Endometrium (tissue), 2 donors: ENCODE data around the gene NQO2.
"Not testable (repeated sequence)": the region's sequence is repeated elsewhere in the genome, so short reads cannot be mapped to it uniquely, and the experiment has no call there.

Experiments
- FAIRE-seq: peaks from 2 replicates; lab custom pipeline; 2012; peaks lifted over from hg19 to GRCh38; lab: Jason Lieb, UNC
- donor health status: control.
- donor health status: control.

Gene NQO2

DNA sequence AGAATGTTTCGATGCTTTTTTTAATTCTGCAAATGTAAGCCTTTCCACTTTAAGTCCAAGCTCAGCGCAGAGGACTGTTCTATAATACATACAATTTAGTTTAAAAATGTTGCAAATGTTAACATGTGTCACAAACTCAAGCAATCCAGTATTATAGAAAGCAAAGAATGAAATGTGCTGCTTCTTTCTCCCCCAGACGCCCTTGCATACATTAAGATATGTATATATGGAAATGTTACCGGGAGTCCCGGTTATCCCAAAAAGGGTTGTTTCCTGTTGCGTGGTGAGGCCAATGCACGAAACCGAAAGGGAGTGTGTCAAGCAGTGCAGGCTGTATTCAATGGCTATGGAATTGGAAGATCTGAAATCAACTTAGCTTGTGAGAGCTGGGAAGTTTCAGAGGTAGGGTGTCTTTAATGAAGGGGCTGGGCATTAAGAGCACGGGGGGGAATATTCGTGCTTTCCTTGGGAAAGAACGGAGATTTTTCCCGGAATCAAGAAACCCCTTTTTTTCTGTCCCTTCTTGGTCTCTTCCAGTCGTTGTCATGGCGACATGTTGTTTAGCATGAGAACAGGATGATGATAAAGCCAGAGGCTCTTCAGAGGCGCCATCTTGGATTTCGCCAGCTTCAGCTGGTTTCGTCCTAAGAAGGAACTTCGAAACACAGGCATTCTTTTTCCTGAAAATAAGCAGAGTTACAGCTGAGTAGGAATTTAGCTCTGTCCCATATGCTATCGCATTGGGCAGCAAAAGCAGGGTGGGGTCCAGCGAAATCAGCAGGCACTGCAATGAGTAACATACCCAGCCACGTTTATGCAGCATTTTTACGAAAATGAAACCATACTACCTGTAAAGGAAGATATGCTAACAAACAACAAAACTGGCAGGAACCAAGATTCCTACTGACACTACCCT, 10.1 kb upstream of the NQO2 start:
- peak; percentile 79 for FAIRE-seq

DNA sequence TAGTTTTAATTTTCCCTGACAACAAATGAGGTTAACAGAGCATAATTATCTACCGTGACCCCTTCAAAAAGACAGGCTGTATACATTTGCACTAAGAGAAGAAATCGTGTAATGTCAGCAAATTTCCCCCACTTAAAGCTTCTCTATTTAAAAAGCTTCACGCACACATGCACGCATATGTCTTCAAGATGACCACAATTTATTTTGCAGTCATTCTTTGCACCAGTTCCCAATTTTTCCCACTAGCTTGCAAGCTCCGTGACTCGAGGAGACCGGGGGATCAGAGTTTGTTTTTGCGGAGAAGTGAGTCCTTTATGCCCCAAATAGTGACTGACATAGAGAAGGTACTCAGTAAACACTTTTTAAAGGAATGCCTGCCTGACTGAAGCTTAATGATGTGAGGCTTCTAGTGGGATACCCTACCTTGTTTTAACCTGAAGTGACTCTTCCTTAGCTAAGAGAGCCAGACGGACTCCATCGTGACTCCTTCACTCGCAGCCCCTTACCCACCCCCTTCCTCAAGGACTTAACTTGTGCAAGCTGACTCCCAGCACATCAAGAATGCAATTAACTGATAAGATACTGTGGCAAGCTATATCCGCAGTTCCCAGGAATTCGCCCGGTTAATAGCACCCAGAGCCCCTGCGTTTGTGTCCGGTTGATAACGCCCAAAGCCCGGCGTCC, 9.3 kb upstream of the NQO2 start:
- no peak for FAIRE-seq

DNA sequence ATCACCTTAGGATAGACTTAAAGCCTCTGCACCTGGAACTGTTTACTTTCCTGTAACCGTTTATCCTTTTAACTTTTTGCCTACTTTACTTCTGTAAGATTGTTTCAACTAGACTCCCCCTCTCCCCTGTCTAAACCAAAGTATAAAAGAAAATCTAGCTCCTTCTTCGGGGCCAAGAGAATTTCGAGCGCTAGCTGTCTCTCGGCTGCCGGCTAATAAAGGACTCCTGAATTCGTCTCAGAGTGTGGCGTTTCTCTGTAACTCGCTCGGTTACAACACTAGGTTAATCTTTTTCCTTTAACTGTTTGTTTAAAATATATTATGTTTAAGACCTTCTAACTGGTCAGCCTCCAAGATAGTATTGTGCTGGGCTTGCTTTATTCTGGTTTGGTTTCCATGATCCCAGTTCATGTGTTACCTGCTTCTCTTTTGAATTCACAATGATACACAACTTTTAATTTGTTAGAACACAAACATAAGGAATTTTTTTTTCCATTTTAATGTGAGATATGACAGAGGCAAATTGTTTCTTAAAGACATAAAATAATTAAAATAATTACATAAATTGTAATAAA, 8.7 kb upstream of the NQO2 start:
- peak; percentile 83 for FAIRE-seq

DNA sequence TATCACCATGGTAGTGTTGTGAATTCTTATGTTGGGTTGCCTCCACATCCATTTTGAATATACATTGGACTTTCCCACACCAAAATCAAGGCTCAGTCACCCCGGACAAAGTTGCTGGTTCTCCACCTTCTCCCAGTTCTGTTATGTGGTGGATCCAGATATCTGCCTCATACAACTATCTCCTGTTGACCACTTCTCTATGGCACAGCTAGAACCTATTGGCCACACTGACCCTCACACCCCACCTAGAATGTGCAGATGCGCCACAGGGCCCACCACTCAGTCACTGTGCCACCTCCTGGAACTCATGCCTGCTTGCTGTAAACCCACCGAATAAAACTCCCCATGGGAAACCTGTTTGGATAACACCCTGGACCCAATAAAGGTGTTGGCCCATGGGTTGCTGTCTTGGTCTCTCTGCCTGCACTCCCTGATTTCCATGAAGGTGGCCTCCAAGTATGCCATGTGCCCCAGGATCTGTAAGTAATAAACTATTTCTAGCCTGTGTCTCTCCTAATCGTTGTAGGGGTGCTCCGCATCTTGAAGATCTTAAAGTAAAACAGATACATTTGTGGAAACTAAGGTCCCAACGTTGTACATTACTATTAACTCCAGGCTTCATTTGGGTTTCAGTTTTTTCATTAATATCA, 7.2 kb upstream of the NQO2 start:
- FAIRE-seq = no peak

DNA sequence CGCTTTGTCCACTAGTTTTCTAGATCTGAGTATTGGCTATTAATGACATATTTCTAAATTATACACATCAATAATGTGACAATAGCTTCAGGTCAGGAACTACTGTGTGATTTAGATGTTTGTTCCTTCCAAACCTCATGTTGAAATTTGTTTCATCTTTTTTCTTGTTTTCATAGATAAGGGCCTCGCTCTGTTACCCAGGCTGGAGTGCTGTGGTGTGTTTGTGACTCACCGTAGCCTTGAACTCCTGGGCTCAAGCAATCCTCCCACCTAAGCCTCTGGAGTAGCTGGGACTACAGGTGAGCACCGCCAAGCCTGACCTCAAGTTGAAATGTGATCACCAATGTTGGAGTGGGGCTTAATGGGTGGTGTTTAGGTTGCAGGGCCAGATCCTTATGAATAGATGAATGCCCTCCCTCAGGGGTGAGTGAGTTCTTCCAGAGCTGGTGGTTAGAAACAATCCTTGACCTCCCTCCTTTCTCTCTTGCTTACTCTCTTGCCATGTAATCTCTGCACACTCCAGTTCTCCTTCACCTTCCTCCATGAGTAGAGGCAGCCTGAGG, 5.9 kb upstream of the NQO2 start:
- no peak for FAIRE-seq

DNA sequence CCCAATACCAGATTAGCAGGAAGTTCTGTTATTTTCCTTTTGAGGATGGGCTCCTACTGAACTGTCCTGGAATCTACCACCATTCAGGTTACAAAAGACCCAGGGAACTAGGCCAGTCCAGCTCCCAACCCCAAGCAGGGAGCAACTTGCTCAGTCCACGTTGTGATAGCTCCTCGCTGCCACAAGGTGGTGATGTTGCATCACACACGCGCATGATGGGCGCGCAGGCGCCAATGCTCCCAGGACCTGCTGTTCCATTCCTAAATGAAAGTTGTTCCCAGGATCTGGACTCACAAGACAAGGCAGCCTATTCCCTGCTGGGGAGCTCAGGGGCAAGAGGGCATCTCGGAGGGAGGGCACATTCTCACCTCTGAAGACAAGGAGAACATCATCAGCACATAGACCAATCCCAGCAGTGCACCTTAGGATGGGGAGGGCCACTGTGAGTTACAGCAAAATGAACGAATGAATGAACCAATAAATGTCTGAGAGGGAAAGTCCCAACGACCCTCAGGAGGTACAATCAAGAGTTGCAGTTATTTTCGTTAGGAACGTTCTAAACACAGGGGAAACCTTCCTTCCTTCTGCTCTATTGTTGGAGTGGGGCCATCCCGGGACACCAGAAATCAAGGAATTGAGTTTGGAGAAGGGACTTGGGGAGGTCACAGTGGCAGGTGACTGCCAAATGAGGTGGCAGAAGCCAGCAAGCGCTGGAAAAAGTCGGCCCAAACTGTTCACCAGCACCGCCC, 1.3 kb upstream of the NQO2 start:
- peak; percentile 97 for FAIRE-seq

DNA sequence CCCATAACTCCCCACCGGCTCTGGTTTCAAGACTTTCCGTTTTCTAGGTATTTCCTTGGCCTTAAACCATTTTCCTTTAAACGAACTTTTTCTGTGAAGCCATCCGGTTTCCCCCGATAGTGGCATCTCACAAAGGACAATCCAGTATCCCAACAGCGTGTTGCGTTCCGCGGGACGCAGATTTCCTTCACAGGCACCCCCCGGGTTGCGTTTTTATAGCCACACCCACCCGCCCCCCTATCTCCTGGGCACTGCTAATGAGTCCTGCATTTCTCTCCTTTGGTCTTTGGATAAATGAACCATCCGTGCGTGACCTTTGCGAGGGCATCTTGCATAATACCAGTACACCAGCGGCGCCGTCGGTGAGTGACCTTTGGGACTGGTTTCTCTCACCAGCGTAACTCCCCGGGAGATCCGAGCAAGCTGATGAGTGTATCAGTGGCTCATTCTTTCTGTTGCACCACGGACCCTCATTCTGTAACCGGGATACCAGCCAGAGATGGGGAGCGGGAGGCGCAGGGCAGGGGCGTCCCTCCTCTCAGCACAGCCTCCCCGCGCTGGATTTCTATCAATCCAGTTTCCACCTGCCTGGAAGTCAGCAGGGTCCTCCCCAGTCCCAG, 586 bp upstream of the NQO2 start:
- no peak for FAIRE-seq

DNA sequence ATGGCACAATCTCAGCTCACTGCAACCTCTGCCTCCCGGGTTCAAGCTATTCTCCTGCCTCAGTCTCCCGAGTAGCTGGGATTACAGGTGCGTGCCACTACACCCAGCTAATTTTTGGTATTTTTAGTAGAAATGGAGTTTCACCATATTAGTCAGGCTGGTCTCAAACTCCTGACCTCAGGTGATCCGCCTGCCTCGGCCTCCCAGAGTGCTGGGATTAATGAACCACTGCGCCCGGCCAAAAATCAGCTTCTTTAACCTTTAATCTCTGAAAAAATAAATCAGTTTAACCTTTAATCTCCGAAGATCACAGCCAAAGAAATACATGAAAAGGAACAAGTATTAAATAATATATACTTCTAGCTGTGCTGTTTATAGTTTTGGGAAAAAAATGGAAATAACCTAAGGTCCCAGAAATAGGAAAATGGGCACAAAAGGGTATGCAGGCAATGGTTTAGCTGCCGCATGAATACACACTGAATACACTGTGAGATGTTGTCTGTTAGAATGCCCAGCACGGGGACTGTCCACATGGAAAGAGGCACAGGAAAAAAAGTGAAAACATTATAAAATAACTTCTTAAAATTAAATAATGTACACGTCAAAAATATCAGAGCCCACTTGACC, 1.6 kb downstream of the NQO2 start:
- no peak for FAIRE-seq

DNA sequence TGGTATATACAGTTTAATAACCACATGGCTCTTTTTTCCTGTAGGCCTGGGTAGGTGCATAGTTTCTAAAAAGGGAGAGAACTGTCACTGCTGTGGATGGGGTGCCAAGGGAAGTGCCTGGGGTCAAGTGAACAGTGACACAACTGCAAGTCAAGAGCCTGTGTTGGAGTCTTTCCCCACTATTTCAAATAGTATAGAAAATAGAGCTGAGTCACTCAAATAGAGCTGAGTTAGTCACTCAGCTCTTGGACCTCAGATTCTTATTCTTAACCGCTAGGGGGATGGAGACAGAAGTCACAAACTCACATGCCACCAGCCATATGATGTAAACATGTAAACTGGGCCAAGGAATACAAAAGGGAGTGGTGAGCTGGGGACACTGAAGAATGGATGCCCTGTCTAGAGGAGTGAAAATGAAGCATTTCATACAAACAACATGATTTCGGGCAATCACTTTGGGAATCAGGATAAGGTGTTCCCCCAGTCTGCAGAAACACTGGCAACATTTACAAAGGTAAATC, 2.1 kb downstream of the NQO2 start:
- no peak for FAIRE-seq

DNA sequence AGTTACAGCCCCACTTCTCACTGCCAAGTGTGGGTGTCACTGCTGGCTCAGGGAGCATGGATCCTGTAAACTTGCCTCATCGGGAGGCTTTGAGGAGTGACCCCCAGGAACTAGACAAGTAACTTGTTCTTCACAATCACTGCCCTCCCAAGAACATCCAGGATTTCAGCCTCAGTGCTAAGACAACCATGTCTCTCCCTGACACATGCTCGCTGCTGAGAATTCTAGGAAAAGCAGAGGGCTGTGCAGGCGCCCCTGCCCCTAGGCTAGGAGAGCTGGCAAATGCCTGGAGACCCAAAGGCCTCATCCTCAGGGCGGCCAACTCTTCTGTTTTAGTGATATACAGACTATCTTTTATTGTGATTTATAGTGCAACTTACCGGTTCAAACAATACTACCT, 3.5 kb downstream of the NQO2 start:
- not testable (repeated sequence) for FAIRE-seq

DNA sequence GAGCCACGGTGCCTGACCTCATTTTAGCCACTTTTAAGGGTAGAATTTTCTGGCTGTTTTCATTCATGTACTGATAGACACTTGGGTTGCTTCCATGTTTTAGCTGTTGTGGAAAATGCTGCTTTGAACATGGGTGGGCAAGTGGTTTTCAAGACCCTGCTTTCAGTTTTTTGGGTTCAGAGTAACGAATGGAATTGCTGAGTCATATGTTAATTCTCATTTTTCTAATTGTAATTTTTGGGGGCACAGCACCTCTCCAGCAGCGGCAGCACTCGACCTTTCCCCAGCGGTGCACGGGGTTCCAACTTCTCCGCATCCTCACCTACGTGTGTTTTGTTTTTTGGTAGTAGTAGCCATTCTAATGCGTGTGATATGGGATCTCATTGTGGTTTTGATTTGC, 5.4 kb downstream of the NQO2 start:
- no peak for FAIRE-seq

DNA sequence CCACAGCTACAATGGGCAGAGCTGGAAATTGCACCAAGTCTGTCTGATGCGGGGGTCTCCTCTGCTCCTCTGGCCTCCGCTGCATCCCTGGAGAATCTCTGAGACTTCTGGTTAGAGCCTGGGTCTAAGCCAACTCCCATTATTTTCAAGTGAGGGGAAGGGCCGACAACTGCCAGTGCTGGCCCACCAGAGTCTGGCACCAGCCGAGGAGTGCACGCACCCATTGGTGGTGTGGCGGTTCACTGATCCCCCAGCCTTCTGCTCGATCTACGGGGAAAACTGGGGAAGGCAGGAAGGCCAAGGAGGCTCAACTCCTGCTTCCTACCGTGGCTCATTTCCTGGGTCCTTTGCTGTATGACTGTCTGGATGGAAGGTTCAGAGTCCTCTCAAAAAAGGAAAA, 6.2 kb downstream of the NQO2 start:
- FAIRE-seq = no peak

DNA sequence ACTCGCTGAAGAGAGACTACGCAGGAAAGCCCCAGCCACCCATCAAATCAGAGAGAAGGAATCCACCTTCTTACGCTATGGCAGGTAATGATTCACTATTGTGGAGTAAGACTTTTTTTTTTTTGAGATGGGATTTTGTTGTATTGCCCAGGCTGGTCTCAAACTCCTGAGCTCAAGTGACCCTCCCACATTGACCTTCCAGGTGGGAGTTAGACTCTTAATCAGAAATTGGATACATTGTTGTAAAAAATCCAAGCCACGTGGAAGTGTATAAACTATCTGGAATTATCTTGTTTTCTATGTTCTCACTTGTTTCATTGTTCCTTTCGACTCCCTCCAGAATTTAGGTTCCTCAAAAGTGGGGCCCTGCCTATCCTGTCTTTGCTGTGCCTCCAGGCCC, 6.8 kb downstream of the NQO2 start:
- FAIRE-seq = no peak

DNA sequence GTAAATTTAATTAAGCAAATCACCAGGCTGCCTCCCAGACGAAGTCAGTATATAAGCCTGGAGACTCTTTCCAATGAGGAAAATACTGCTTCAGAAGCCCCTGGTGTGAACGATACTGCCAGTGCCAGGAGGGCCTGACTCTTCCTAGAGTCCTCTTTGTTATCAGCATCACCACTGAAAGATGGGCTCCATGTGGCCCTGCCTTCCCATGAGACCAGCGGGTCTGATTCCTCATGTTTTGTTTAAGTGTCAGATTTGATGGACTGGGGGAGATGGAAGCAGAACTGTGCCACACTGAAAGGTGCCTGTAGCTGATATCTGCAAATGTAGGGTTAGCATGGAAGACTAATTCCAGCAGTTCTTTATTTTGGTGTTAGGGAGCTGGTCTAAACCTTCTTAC, 7.9 kb downstream of the NQO2 start:
- no peak for FAIRE-seq

DNA sequence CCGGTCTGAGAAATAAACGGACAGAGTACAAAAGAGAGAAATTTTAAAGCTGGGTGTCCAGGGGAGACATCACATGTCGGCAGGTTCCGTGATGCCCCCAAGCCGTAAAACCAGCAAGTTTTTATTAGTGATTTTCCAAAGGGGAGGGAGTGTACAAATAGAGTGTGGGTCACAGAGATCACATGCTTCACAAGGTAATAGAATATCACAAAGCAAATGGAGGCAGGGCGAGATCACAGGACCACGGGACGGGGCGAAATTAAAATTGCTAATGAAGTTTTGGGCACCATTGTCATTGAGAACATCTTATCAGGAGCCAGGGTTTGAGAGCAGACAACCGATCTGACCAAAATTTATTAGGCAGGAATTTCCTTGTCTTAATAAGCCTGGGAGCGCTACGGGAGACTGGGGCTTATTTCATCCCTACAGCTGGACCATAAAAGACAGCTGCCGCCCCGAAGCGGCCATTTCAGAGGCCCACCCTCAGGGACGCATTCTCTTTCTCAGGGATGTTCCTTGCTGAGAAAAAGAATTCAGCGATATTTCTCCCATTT, 9.1 kb downstream of the NQO2 start:
- FAIRE-seq = not testable (repeated sequence)

DNA sequence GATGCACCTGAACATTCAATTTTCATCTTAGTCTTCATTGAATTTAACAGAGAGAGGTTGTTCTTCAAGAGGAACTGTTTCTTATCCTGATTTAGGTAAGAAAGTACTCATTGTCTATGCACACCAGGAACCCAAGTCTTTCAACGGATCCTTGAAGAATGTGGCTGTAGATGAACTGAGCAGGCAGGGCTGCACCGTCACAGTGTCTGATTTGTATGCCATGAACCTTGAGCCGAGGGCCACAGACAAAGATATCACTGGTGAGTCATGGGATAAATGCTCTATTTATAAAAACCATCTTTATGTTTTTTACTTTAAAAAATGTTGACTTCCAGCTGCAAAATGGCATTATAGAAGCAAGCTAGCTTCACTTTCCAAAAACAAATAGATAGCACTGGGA, 10.2 kb downstream of the NQO2 start:
- FAIRE-seq = no peak

DNA sequence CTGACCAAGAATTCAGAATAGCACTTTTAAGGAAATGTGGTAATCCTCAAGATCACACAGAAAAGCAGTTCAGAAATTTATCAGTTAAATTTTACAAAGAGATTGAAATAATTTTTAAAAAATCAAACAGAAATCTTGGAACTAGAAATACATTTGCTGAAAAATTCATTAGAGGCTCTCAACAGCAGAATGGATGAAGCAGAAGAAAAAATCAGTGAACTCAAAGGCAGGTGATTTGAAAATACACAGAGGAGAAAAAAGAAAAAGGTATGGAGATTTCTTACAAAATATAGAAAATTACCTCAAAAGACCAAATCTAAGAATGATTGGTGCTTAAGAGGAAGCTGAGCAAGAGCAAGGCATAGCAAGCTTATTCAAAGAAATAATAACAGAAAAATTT, 11.5 kb downstream of the NQO2 start:
- no peak for FAIRE-seq

DNA sequence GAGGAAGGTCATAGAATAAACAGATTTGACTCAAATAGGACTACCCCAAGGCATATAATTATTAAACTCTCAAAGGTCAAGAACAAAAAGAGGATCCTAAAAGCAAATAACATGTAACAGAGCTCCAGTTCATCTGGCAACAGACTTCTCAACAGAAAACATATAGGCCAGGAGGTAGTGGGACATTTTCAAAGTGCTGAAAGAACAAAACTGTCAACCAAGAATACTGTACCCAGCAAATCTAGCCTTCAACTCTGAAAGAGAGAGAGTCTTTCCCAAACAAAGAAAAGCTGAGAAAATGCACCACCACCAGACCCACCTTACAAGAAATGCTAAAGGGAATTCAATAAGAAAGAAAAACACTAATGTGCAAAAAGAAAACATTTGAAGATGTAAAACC, 11.9 kb downstream of the NQO2 start:
- no peak for FAIRE-seq

DNA sequence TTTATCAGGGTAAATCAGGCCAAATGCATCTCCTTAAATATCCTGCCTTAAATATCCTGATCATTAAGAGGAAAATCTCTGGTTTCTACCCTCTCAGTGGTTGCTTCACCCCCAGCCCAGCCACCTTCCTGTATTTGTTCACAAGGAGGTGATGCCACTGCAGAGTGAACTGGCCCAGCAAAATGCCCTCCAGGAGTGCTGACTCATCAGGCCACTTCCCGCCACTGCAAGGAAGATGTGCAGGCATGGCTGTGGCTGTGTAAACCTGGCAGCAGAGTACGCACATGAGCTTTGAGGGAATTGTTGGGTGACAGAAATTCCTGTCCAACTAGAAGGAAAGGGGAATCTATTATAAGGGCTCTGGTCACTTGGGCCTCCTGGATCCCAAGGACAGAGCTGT, 13.8 kb downstream of the NQO2 start:
- no peak for FAIRE-seq
